AG04450 (cell line): ENCODE results near the gene CCDC88B. TPM values are rescaled to one million over a fixed set of nuclear protein-coding genes. Genes with fewer than 3 reads are reported as not detected.

ENCODE experiments used
- CTCF ChIA-PET: fragments of 300-600, 350-600 bp; formaldehyde crosslinking; extraction: SDS; loops from one replicate; lab custom pipeline; 2022; ENCODE audit warnings: antibody characterized with exemption, inconsistent platforms; lab: Charles Lee
- POLR2A ChIA-PET: fragments of 350-600 bp; formaldehyde crosslinking; extraction: SDS; loops from one replicate; lab custom pipeline; 2021; ENCODE audit warnings: antibody characterized with exemption, inconsistent platforms; lab: Yijun Ruan, JAX
- DNase-seq: peaks from one replicate; pipeline ENCODE4 v3.0.0-alpha.2; 2011; ENCODE audit warnings: low read depth, low spot score
- H3K27ac ChIP-seq: one replicate; pipeline ENCODE4 v1.5.1; 2012; ENCODE audit warnings: low read depth, low read length, control low read depth
- H3K27me3 ChIP-seq: one replicate; pipeline ENCODE4 v1.6.0; 2012; ENCODE audit warnings: low read length; ENCODE audit not compliant: control insufficient read depth, insufficient read depth
- H3K4me3 ChIP-seq: 2 replicates; pipeline ENCODE4 v1.5.1; 2011; ENCODE audit warnings: mild to moderate bottlenecking, low read depth, low read length, control low read depth
- H3K9me3 ChIP-seq: 2 replicates; pipeline ENCODE4 v1.5.1; 2012; ENCODE audit warnings: low read length; ENCODE audit not compliant: control insufficient read depth, insufficient read depth
- polyA plus RNA-seq: library from polyadenylated mRNA; depleted of rRNA; stranded (reverse); fragments of >200 nt; gene quantifications from 2 replicates; pipeline ENCODE4 v1.2.3, GENCODE V29; 2011
- TF ChIP-seq, protein P1 (sequence below): IDR thresholded peaks from 2 replicates; pipeline ENCODE4 v1.5.1; 2011; ENCODE audit warnings: low read depth, low read length, control low read depth, inconsistent platforms

Gene CCDC88B
- polyA plus RNA-seq, 1 experiment: 1.4 TPM

- TF ChIP-seq, protein P1, sequence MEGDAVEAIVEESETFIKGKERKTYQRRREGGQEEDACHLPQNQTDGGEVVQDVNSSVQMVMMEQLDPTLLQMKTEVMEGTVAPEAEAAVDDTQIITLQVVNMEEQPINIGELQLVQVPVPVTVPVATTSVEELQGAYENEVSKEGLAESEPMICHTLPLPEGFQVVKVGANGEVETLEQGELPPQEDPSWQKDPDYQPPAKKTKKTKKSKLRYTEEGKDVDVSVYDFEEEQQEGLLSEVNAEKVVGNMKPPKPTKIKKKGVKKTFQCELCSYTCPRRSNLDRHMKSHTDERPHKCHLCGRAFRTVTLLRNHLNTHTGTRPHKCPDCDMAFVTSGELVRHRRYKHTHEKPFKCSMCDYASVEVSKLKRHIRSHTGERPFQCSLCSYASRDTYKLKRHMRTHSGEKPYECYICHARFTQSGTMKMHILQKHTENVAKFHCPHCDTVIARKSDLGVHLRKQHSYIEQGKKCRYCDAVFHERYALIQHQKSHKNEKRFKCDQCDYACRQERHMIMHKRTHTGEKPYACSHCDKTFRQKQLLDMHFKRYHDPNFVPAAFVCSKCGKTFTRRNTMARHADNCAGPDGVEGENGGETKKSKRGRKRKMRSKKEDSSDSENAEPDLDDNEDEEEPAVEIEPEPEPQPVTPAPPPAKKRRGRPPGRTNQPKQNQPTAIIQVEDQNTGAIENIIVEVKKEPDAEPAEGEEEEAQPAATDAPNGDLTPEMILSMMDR: no peak
- Histone ChIP-seq H3K9me3 (no peaks in the 10 kb centered on the region), H3K4me3 (no peak overlapping the region), H3K27me3 (no peaks in the 10 kb centered on the region), H3K27ac (no peak overlapping the region)
- POLR2A ChIA-PET: interaction anchor here (1.0 kb wide), 1 partner anchor 32 kb away, joined by 3 read pairs; the partner anchor contains the start of genes PRDX5 and TRMT112
- no peak for DNase-seq
- CTCF ChIA-PET: interaction anchor here (0.6 to 0.8 kb wide), 2 partner anchors 11 to 45 kb away, joined by 3 to 4 read pairs; no protein-coding TSS in a partner anchor
These were observed 9.0 kb downstream of the CCDC88B start for GRCh38 chr11:64349025-64349387.

DNA sequence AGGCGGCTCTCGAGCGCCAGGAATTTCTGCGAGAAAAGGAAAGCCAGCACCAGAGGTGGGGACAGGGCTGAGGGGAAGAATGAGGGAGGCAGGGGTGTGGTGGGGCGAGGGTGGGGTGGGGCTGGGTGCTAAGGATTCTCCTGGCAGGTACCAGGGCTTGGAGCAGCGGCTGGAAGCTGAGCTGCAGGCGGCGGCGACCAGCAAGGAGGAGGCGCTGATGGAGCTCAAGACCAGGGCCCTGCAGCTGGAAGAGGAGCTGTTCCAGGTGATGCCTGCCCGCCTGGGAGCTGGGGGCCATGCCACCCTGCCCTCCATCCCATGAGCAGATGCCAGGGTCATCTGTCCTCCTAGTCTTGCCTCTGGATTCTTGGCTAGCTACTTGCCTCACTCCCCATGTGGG, 9.4 kb downstream of the CCDC88B start:
- Histone ChIP-seq H3K27me3 (no peaks in the 10 kb centered on the region), H3K9me3 (no peaks in the 10 kb centered on the region), H3K27ac (no peak overlapping the region), H3K4me3 (no peak overlapping the region)
- no peak for DNase-seq
- POLR2A ChIA-PET: interaction anchor here (1.0 kb wide), 1 partner anchor 32 kb away, joined by 3 read pairs; the partner anchor contains the start of genes PRDX5 and TRMT112
- TF ChIP-seq, protein P1: no peak
- CTCF ChIA-PET: interaction anchor here (0.8 kb wide), 1 partner anchor 45 kb away, joined by 4 read pairs; no protein-coding TSS in a partner anchor

DNA sequence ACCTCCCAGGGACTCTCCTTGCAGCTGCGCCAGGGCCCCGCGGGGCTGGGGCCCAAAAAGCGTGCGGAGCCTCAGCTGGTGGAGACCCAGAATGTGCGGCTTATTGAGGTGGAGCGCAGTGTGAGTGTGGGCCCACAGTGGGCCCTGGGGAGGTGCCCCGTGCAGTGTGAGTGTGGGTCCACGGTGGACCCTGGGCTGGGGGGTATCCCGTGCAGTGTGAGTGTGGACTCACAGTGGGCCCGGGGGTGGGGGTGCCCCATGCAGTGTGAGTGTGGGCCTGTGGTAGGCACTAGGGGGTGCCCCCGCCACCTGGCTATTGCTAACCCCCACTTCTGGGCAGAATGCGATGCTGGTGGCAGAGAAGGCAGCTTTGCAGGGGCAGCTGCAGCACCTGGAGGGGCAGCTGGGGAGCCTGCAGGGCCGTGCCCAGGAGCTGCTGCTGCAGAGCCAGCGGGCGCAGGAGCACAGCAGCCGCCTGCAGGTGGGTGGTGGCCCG, 11.2 kb downstream of the CCDC88B start:
- Histone ChIP-seq H3K9me3 (no peaks in the 10 kb centered on the region), H3K4me3 (no peak overlapping the region), H3K27ac (no peak overlapping the region), H3K27me3 (no peaks in the 10 kb centered on the region)
- ChIA-PET POLR2A (interaction anchor here (1.3 kb wide), 1 partner anchor 9 kb away, joined by 6 read pairs; no protein-coding TSS in a partner anchor), CTCF (no interaction called here)
- TF ChIP-seq, protein P1: no peak
- DNase-seq: no peak

DNA sequence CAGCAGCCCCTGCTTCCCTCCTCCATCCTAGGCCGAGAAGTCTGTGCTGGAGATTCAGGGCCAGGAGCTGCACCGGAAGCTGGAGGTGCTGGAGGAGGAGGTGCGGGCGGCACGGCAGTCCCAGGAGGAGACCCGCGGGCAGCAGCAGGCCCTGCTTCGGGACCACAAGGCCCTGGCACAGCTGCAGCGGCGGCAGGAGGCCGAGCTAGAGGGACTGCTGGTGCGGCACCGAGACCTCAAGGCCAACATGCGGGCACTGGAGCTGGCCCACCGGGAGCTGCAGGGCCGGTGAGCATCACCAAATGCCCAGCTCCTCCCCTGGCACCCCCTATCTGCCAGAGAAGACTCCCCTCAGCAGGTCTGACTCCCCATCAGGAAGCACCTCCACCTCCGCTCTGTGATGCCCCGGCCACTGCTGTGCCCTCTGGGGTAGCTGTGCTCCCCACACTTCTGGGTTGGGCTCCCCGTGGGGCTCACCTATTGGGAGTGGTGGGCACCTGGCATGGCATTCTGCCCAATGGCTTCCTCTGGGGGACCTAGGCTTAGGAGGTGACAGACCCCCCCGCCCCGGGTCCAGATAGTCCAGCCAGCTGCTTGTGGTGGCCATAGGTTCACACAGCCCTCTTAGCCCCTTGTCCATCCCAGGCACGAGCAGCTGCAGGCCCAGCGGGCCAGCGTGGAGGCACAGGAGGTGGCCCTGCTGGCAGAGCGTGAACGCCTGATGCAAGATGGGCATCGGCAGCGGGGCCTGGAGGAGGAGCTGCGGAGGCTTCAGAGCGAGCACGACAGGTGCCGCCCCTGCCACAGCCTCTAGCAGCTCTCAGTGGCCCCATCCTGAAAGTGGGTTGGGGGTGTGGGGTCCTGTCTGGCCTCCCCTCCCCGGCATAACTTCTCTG, 12.3 kb downstream of the CCDC88B start:
- ChIA-PET POLR2A (interaction anchor here (0.7 to 1.3 kb wide), 2 partner anchors 10 to 35 kb away, joined by 4 to 5 read pairs; partner anchors contain the start of genes PRDX5 and TRMT112), CTCF (interaction anchor here (1.4 to 5.8 kb wide), 2 partner anchors 10 to 100 kb away, joined by 3 to 86 read pairs; partner anchors contain the start of gene CCDC88B)

More for the DNA sequence above, 12.3 kb downstream of the CCDC88B start:
- H3K9me3 ChIP-seq: no peaks in the 10 kb centered on the region
- no peak for DNase-seq
- H3K27ac ChIP-seq: no peak overlapping the region
- TF ChIP-seq, protein P1: no peak
- no peaks in the 10 kb centered on the region for H3K27me3 ChIP-seq
- H3K4me3 ChIP-seq: no peak overlapping the region
